IMR-90 (cell line): ENCODE measurements around the gene CRACR2B. TPM values are rescaled to one million over a fixed set of nuclear protein-coding genes. Genes with fewer than 3 reads are reported as not detected.

ENCODE experiments used
- ATAC-seq: fragments of 200-7000 bp; cut with Tn5 transposase; 2 replicates; pipeline ENCODE4 v1.9.1; 2020; ENCODE audit warnings: low read depth, mild to moderate bottlenecking, moderate library complexity
- BruUV-seq: library from RNA; stranded (reverse); fragments of 400-500 nt; replicated peaks from 2 replicates; lab custom pipeline; 2021; lab: Mats Ljungman, UMichigan
- CTCF ChIA-PET: fragments of 300-600 bp; formaldehyde crosslinking; extraction: SDS; loops from one replicate; lab custom pipeline; 2021; ENCODE audit warnings: antibody characterized with exemption; lab: Yijun Ruan, JAX
- POLR2A ChIA-PET: fragments of 300-600 bp; sonication (Branson Sonifier 250); formaldehyde crosslinking; loops from one replicate; lab custom pipeline; 2022; ENCODE audit warnings: antibody characterized with exemption; ENCODE audit not compliant: unreplicated experiment; lab: Charles Lee
- DNase-seq: peaks from one replicate; pipeline ENCODE4 v3.0.0; 2013
- H2AFZ ChIP-seq: replicated peaks from 2 replicates; pipeline ENCODE3; 2013; ENCODE audit warnings: low read length, mild to moderate bottlenecking; ENCODE audit not compliant: poor library complexity
- H2AK5ac ChIP-seq: 2 replicates; pipeline ENCODE4 v1.6.1; 2013; ENCODE audit warnings: low read depth, low read length, inconsistent platforms
- H2AK9ac ChIP-seq: replicated peaks from 2 replicates; pipeline ENCODE3; 2013; ENCODE audit warnings: mild to moderate bottlenecking, low read depth, low read length, moderate library complexity; ENCODE audit not compliant: poor library complexity
- H2BK120ac ChIP-seq: 2 replicates; pipeline ENCODE4 v1.6.1; 2013; ENCODE audit warnings: low read depth, low read length, inconsistent platforms
- H2BK15ac ChIP-seq: 3 replicates; pipeline ENCODE4 v1.6.1; 2013; ENCODE audit warnings: low read depth, low read length, inconsistent platforms
- H2BK20ac ChIP-seq: 2 replicates; pipeline ENCODE4 v1.6.1; 2013; ENCODE audit warnings: low read depth, mild to moderate bottlenecking, inconsistent platforms, low read length, moderate library complexity
- H2BK5ac ChIP-seq: 2 replicates; pipeline ENCODE4 v1.6.1; 2013; ENCODE audit warnings: mild to moderate bottlenecking, low read depth, low read length, inconsistent platforms; ENCODE audit not compliant: poor library complexity, severe bottlenecking
- H3K14ac ChIP-seq: replicated peaks from 2 replicates; pipeline ENCODE4 v1.6.1; 2013; ENCODE audit warnings: low read depth, low read length, inconsistent platforms
- H3K18ac ChIP-seq: 2 replicates; pipeline ENCODE4 v1.6.1; 2013; ENCODE audit warnings: low read depth, low read length, control low read depth
- H3K23ac ChIP-seq: 2 replicates; pipeline ENCODE4 v1.6.1; 2013; ENCODE audit warnings: low read depth, low read length, inconsistent platforms
- H3K27ac ChIP-seq: 2 replicates; pipeline ENCODE4 v1.5.1; 2013; ENCODE audit warnings: mild to moderate bottlenecking, control low read depth, low read length; ENCODE audit not compliant: insufficient read depth
- H3K27me3 ChIP-seq: 2 replicates; pipeline ENCODE4 v1.6.1; 2013; ENCODE audit warnings: low read length; ENCODE audit not compliant: control insufficient read depth, insufficient read depth
- H3K36me3 ChIP-seq: 2 replicates; pipeline ENCODE4 v1.6.1; 2013; ENCODE audit warnings: low read length, mixed read lengths; ENCODE audit not compliant: control insufficient read depth, insufficient read depth
- H3K4ac ChIP-seq: 2 replicates; pipeline ENCODE4 v1.6.1; 2013; ENCODE audit warnings: low read depth, low read length, inconsistent platforms
- H3K4me1 ChIP-seq: 2 replicates; pipeline ENCODE4 v1.6.1; 2013; ENCODE audit warnings: low read length, mixed read lengths; ENCODE audit not compliant: control insufficient read depth, insufficient read depth
- H3K4me2 ChIP-seq: 2 replicates; pipeline ENCODE4 v1.6.1; 2013; ENCODE audit warnings: low read depth, mild to moderate bottlenecking, control low read depth, low read length, moderate library complexity
- H3K4me3 ChIP-seq: 2 replicates; pipeline ENCODE4 v1.5.1; 2013; ENCODE audit warnings: low read depth, mild to moderate bottlenecking, control low read depth, low read length, moderate library complexity; ENCODE audit not compliant: insufficient read depth
- H3K56ac ChIP-seq: 2 replicates; pipeline ENCODE4 v1.6.1; 2013; ENCODE audit warnings: low read length, inconsistent platforms; ENCODE audit not compliant: insufficient read depth; ENCODE audit errors: extremely low read depth
- H3K79me1 ChIP-seq, 2 experiments: 2 replicates each; pipeline ENCODE4 v1.6.1; 2013; ENCODE audit warnings: low read length in 2 of 2, inconsistent platforms in 1 of 2, low read depth in 1 of 2
- H3K9ac ChIP-seq: 2 replicates; pipeline ENCODE4 v1.6.1; 2013; ENCODE audit warnings: low read depth, low read length, control low read depth
- H3K9me1 ChIP-seq: 2 replicates; pipeline ENCODE4 v1.6.1; 2013; ENCODE audit warnings: low read length, inconsistent platforms; ENCODE audit not compliant: insufficient read depth
- H3K9me3 ChIP-seq: 2 replicates; pipeline ENCODE4 v1.6.1; 2013; ENCODE audit warnings: low read length; ENCODE audit not compliant: control insufficient read depth, insufficient read depth
- H4K20me1 ChIP-seq: 2 replicates; pipeline ENCODE4 v1.6.1; 2013; ENCODE audit warnings: low read length, inconsistent platforms; ENCODE audit not compliant: insufficient read depth
- H4K5ac ChIP-seq: 2 replicates; pipeline ENCODE4 v1.6.1; 2013; ENCODE audit warnings: mild to moderate bottlenecking, low read depth, low read length, control low read depth
- H4K8ac ChIP-seq, 2 experiments: 2 replicates each; pipeline ENCODE4 v1.6.1; 2013; ENCODE audit warnings: low read depth in 2 of 2, low read length in 2 of 2, control low read depth in 1 of 2, inconsistent platforms in 1 of 2
- H4K91ac ChIP-seq: 2 replicates; pipeline ENCODE4 v1.6.1; 2013; ENCODE audit warnings: low read depth, low read length, inconsistent platforms; ENCODE audit not compliant: insufficient read depth
- BHLHE40 ChIP-seq: fragments of 150-350 bp; IDR thresholded peaks from 2 replicates; pipeline ENCODE4 v1.6.1; 2016; ENCODE audit warnings: mild to moderate bottlenecking, low read depth, low read length
- CEBPB ChIP-seq: IDR thresholded peaks from 2 replicates; pipeline ENCODE4 v1.6.1; 2012; ENCODE audit warnings: low read depth, low read length, improper control_type of control experiment
- CTCF ChIP-seq: conservative IDR thresholded peaks from 2 replicates; pipeline ENCODE4 v1.5.1; 2012; ENCODE audit warnings: mild to moderate bottlenecking, low read depth, low read length, improper control_type of control experiment
- ELK1 ChIP-seq: fragments of 150-350 bp; IDR thresholded peaks from 2 replicates; pipeline ENCODE4 v1.6.1; 2016; ENCODE audit warnings: low read depth, mild to moderate bottlenecking, low read length, moderate library complexity, borderline replicate concordance
- FOS ChIP-seq: fragments of 150-350 bp; IDR thresholded peaks from 2 replicates; pipeline ENCODE4 v1.6.1; 2016; ENCODE audit warnings: low read depth, low read length
- MAFK ChIP-seq: IDR thresholded peaks from 2 replicates; pipeline ENCODE4 v1.6.1; 2012; ENCODE audit warnings: low read depth, low read length, improper control_type of control experiment
- MAZ ChIP-seq: IDR thresholded peaks from 2 replicates; pipeline ENCODE4 v1.6.1; 2012; ENCODE audit warnings: low read depth, mild to moderate bottlenecking, low read length, improper control_type of control experiment, moderate library complexity, borderline replicate concordance
- MXI1 ChIP-seq: IDR thresholded peaks from 2 replicates; pipeline ENCODE4 v1.6.1; 2012; ENCODE audit warnings: low read depth, mild to moderate bottlenecking, low read length, moderate library complexity, borderline replicate concordance
- NFE2L2 ChIP-seq: fragments of 150-350 bp; IDR thresholded peaks from 2 replicates; pipeline ENCODE4 v1.6.1; 2016; ENCODE audit warnings: low read depth, mild to moderate bottlenecking, low read length
- POLR2A ChIP-seq: IDR thresholded peaks from 2 replicates; pipeline ENCODE4 v1.6.1; 2012; ENCODE audit warnings: mild to moderate bottlenecking, low read depth, low read length
- RAD21 ChIP-seq: IDR thresholded peaks from 2 replicates; pipeline ENCODE4 v1.6.1; 2012; ENCODE audit warnings: low read length, improper control_type of control experiment
- RCOR1 ChIP-seq: IDR thresholded peaks from 2 replicates; pipeline ENCODE4 v1.6.1; 2012; ENCODE audit warnings: mild to moderate bottlenecking, low read length, improper control_type of control experiment; ENCODE audit not compliant: insufficient replicate concordance
- RFX5 ChIP-seq: IDR thresholded peaks from 2 replicates; pipeline ENCODE4 v1.8.0; 2012; ENCODE audit warnings: low read depth, mild to moderate bottlenecking, low read length, moderate library complexity
- SMC3 ChIP-seq: fragments of 150-350 bp; IDR thresholded peaks from 2 replicates; pipeline ENCODE4 v1.6.1; 2016; ENCODE audit warnings: low read depth, mild to moderate bottlenecking, antibody characterized with exemption, low read length, moderate library complexity
- USF2 ChIP-seq: fragments of 150-350 bp; IDR thresholded peaks from 2 replicates; pipeline ENCODE4 v1.6.1; 2017; ENCODE audit warnings: mild to moderate bottlenecking, antibody characterized with exemption, low read length, low read depth
- WGBS, 2 experiments: methylation state at CpG; one replicate each; pipeline versions ENCODE4 v1.1.5 to v1.1.7; 2013; ENCODE audit warnings: missing lambda C conversion rate in 2 of 2; ENCODE audit not compliant: insufficient read length in 1 of 2; ENCODE audit errors: extremely low coverage in 2 of 2; 5-methylcytosine and 5-hydroxymethylcytosine counted together
- dilution Hi-C: fragments of 300-500 bp; cut with HindIII; formaldehyde crosslinking; loops from one replicate; pipeline ENCODE4 v1.14.3; 2018; ENCODE audit warnings: low sequenced_read_pairs; ENCODE audit not compliant: unreplicated experiment
- in situ Hi-C: fragments of 300-500 bp; cut with MboI; formaldehyde crosslinking; loops from 3 replicates; pipeline ENCODE4 v1.14.3; 2019; ENCODE audit warnings: low sequenced_read_pairs, inconsistent platforms, mixed read lengths
- intact Hi-C: fragments of 100-400 bp; cut with micrococcal nuclease; formaldehyde crosslinking; loops from 2 replicates; pipeline ENCODE4 v1.10.0; 2022
- polyA plus RNA-seq, 3 experiments: library from polyadenylated mRNA; depleted of rRNA; stranded (reverse); fragments of >200 nt; gene quantifications; 2 replicates each; pipeline ENCODE4 v1.2.3, GENCODE V29; 2012; ENCODE audit warnings: low replicate concordance in 1 of 3
- total RNA-seq: library from RNA; depleted of rRNA; stranded (reverse); fragments of >200 nt; gene quantifications from 2 replicates; pipeline ENCODE4 v1.2.3, GENCODE V29; 2012

The CRACR2B gene
- total and polyA plus RNA-seq, 2 of the 4 experiments (the other 2 are of a cell fraction), result 0.54 to 2.5 TPM

- POLR2A ChIA-PET, result no interaction called here
Observed at GRCh38 chr11:815675-816432, 11.9 kb upstream of the CRACR2B start.

More at GRCh38 chr11:815675-816432, 11.9 kb upstream of the CRACR2B start:
- Histone ChIP-seq H4K8ac (no peak overlapping the region), H3K23ac (no peak overlapping the region), H3K9me1 (peaks cover 3% of the 10 kb centered on the region; the same call in 1 of the 2 replicates), H4K20me1 (peaks cover 40% of the 10 kb centered on the region), H2BK15ac (no peak overlapping the region), H2BK20ac (no peak overlapping the region), H2BK120ac (no peak overlapping the region), H2BK5ac (no peak overlapping the region), H3K4ac (no peak overlapping the region; the same call in 1 of the 2 replicates), H3K4me1 (peaks cover 13% of the 10 kb centered on the region), H2AK5ac (no peak overlapping the region), H3K9ac (no peak overlapping the region), H3K4me3 (no peak overlapping the region), H3K27me3 (no peaks in the 10 kb centered on the region), H4K5ac (no peak overlapping the region), H3K27ac (no peak overlapping the region), H4K91ac (no peak overlapping the region), H2AFZ (no peak overlapping the region), H3K9me3 (no peaks in the 10 kb centered on the region), H3K36me3 (peaks cover 30% of the 10 kb centered on the region), H3K79me1 (peaks cover 26 to 41% of the 10 kb centered on the region in 2 experiments), H3K14ac (no peak overlapping the region), H3K56ac (no peak overlapping the region), H2AK9ac (no peak overlapping the region), H3K18ac (no peak overlapping the region), H3K4me2 (no peak overlapping the region)
- TF ChIP-seq FOS (no peak), RAD21 (no peak), USF2 (no peak), NFE2L2 (no peak), MXI1 (no peak), MAFK (no peak), RFX5 (no peak), RCOR1 (no peak), MAZ (no peak), ELK1 (no peak), CEBPB (no peak), CTCF (no peak), SMC3 (no peak), BHLHE40 (no peak), POLR2A (no peak; the same call in 1 of the 2 replicates)
- ATAC-seq (no peak), DNase-seq (no peak)
- WGBS, 2 experiments, result 83% methylated on average over 2 of the region's 11 CpGs; no CpG with 5 or more reads in 1 of the 2 experiments
- CTCF ChIA-PET, result no interaction called here
- no TSS peak for BruUV-seq
- dilution Hi-C loops, result no loop called here
- intact Hi-C loops, result no loop called here
- in situ Hi-C loops, result no loop called here
